ENCODE measurements around the gene GTF2E1.
A peak's percentile ranks its signal among the peaks of the same experiment; 100 is the strongest.
"Not testable (repeated sequence)": the region's sequence is repeated elsewhere in the genome, so short reads cannot be mapped to it uniquely, and the experiment has no call there.

The GTF2E1 gene

DNA sequence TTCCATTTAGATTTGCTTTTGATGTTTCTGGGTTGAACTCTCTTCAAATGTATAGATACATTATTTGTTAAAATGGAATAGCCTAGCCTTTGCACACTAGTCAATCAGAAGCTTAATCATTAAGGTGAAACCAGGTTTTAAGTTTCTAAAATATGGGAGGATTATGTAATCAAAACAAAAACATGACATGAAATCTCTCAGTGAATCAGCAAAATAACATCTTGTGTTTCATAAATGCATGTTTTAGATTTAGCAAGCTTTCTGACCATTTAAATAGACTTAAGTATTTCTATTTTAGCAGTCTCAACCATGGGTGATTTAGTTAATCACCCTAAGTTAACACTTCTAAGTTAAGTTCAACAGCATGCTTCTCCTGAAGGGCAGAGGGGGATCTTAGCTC is 11.3 kb downstream of the GTF2E1 start:
- TF ChIP-seq CTCF (IDR thresholded peaks at IDR 0.05; ENCODE audit: low read depth, low read length, missing control alignments): no peak
- DNase-seq (ENCODE audit: extremely low read depth, low read depth): no peak
- no peak overlapping the region for H3K4me3 ChIP-seq (replicated peaks; ENCODE audit: low read depth, low read length)

GRCh38 chr3:120756061-120756460 is 13.5 kb downstream of the GTF2E1 start:
- DNase-seq (ENCODE audit: extremely low read depth, low read depth): no peak
- H3K4me3 ChIP-seq (replicated peaks; ENCODE audit: low read depth, low read length): no peak overlapping the region
- no peak for TF ChIP-seq CTCF (IDR thresholded peaks at IDR 0.05; ENCODE audit: low read depth, low read length, missing control alignments)

DNA sequence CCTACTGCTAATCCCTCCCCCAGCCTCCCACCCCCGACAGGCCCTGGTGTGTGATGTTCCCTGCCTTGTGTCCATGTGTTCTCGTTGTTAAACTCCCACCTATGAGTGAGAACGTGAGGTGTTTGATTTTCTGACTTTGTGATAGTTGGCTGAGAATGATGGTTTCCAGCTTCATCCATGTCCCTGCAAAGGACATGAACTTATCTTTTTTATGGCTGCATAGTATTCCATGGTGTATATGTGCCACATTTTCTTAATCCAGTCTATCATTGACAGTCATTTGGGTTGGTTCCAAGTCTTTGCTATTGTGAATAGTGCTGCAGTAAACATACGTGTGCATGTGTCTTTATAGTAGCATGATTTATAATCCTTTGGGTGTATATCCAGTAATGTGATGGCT is 16.0 kb downstream of the GTF2E1 start:
- not testable (repeated sequence) for DNase-seq (ENCODE audit: extremely low read depth, low read depth); H3K4me3 ChIP-seq (replicated peaks; ENCODE audit: low read depth, low read length)

GRCh38 chr3:120762615-120763014 is 20.1 kb downstream of the GTF2E1 start:
- peak; percentile 30 for DNase-seq (ENCODE audit: extremely low read depth, low read depth)
- TF ChIP-seq CTCF (IDR thresholded peaks at IDR 0.05; ENCODE audit: low read depth, low read length, missing control alignments): no peak
- no peak overlapping the region for H3K4me3 ChIP-seq (replicated peaks; ENCODE audit: low read depth, low read length)

DNA sequence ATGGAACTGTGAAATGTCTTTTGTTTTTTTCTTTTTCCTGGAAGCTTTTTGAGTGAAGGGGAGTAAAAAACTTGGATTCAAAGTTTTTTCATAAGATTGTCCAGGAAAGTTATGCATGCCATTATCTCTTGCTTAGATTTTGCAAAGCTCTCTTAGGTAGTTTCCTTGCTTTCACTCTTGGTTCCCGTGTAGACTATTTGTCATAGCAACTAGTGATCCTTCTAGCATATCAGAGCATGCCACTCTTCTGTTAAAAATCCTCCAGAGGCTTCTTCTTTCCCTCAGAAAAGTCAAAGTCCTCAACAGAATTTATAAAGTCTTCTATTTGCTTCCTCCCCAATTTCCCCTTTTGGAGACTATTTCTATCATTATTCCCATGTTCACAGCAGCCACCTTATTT is 21.1 kb downstream of the GTF2E1 start:
- H3K4me3 ChIP-seq (replicated peaks; ENCODE audit: low read depth, low read length): no peak overlapping the region
- DNase-seq (ENCODE audit: extremely low read depth, low read depth): no peak
- TF ChIP-seq CTCF (IDR thresholded peaks at IDR 0.05; ENCODE audit: low read depth, low read length, missing control alignments): no peak

DNA sequence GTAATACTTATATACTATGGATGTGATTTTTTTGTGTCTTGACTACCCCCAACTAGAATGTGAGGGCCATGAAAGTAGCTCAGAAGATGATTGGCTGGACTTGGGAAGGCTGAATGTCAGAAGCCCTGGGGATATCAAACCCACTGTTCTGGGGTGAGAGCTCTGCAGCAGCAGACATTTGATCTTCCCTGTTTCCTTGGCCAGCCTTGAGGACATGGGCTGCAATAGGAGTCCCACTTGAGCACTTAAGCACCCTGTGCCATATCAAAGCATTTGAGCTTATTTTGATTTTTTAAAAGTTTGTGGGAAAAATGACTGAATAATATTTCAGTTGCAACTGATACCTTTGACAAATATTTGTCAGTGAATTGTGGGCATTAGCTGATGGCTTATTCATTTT is 21.7 kb downstream of the GTF2E1 start:
- TF ChIP-seq CTCF (IDR thresholded peaks at IDR 0.05; ENCODE audit: low read depth, low read length, missing control alignments): no peak
- DNase-seq (ENCODE audit: extremely low read depth, low read depth): no peak

GRCh38 chr3:120765830-120766493 is 23.4 kb downstream of the GTF2E1 start:
- no peak for DNase-seq (ENCODE audit: extremely low read depth, low read depth)
- no peak overlapping the region for H3K4me3 ChIP-seq (replicated peaks; ENCODE audit: low read depth, low read length)
- no peak for TF ChIP-seq CTCF (IDR thresholded peaks at IDR 0.05; ENCODE audit: low read depth, low read length, missing control alignments)

More for the DNA sequence above, 21.7 kb downstream of the GTF2E1 start:
- no peak overlapping the region for H3K4me3 ChIP-seq (replicated peaks; ENCODE audit: low read depth, low read length)
